BJ (cell line): Measurements from ENCODE around the gene SLC6A1. TPM values are rescaled to one million over a fixed set of nuclear protein-coding genes. Genes with fewer than 3 reads are reported as not detected.
A peak's percentile ranks its signal among the peaks of the same experiment; 100 is the strongest.

ENCODE experiments used
- CTCF ChIA-PET: fragments of 350-600 bp; formaldehyde crosslinking; extraction: SDS; loops from one replicate; lab custom pipeline; 2021; ENCODE audit warnings: antibody characterized with exemption, inconsistent platforms; lab: Yijun Ruan, JAX
- POLR2A ChIA-PET: fragments of 300-600 bp; sonication (Branson Sonifier 250); formaldehyde crosslinking; extraction: SDS; loops from one replicate; lab custom pipeline; 2021; ENCODE audit warnings: antibody characterized with exemption; lab: Charles Lee
- DNase-seq: peaks from one replicate; pipeline ENCODE4 v3.0.0-alpha.2; 2011; ENCODE audit warnings: low read depth
- H3K27me3 ChIP-seq: 2 replicates; pipeline ENCODE4 v1.6.0; 2011; ENCODE audit warnings: low read length; ENCODE audit not compliant: control insufficient read depth, insufficient read depth
- H3K36me3 ChIP-seq: 2 replicates; pipeline ENCODE4 v1.5.1; 2011; ENCODE audit warnings: low read length; ENCODE audit not compliant: control insufficient read depth, insufficient read depth
- H3K4me3 ChIP-seq: 2 replicates; pipeline ENCODE4 v1.5.1; 2011; ENCODE audit warnings: low read depth, mild to moderate bottlenecking, control low read depth, low read length
- CTCF ChIP-seq: IDR thresholded peaks from 2 replicates; pipeline ENCODE4 v1.5.1; 2011; ENCODE audit warnings: low read depth, mild to moderate bottlenecking, control low read depth, inconsistent platforms, low read length, moderate library complexity; ENCODE audit not compliant: insufficient read depth
- polyA plus RNA-seq: library from polyadenylated mRNA; depleted of rRNA; stranded (reverse); fragments of >200 nt; gene quantifications from 2 replicates; pipeline ENCODE4 v1.2.3, GENCODE V29; 2011

Gene SLC6A1
- polyA plus RNA-seq, 1 experiment = not detected

GRCh38 chr3:10948326-10948725 is 44.2 kb upstream of the SLC6A1 start:
- TF ChIP-seq CTCF = no peak
- H3K4me3 ChIP-seq = no peak overlapping the region
- H3K36me3 ChIP-seq = no peaks in the 10 kb centered on the region
- POLR2A ChIA-PET = no interaction called here
- CTCF ChIA-PET = interaction anchor here (3.6 kb wide), 1 partner anchor 112 kb away, joined by 36 read pairs; no protein-coding TSS in a partner anchor
- DNase-seq = no peak
- H3K27me3 ChIP-seq = no peaks in the 10 kb centered on the region; the same call in none of the 2 replicates

- ChIA-PET POLR2A (no interaction called here), CTCF (interaction anchor here (0.8 to 3.6 kb wide), 4 partner anchors 8 to 111 kb away, joined by 3 to 36 read pairs (median 3); no protein-coding TSS in a partner anchor)
- Histone ChIP-seq H3K36me3 (no peaks in the 10 kb centered on the region), H3K4me3 (no peak overlapping the region), H3K27me3 (no peaks in the 10 kb centered on the region; the same call in none of the 2 replicates)
- no peak for DNase-seq
- no peak for TF ChIP-seq CTCF
These were observed 43.4 kb upstream of the SLC6A1 start for GRCh38 chr3:10949197-10949596.

- Histone ChIP-seq H3K27me3 (no peaks in the 10 kb centered on the region; the same call in none of the 2 replicates), H3K36me3 (no peaks in the 10 kb centered on the region), H3K4me3 (no peak overlapping the region)
- CTCF ChIA-PET = interaction anchor here (0.9 to 3.6 kb wide), 7 partner anchors 8 to 114 kb away, joined by 3 to 36 read pairs (median 3); no protein-coding TSS in a partner anchor
- POLR2A ChIA-PET = no interaction called here
- no peak for DNase-seq
- peak; percentile 71 for TF ChIP-seq CTCF
These were observed 41.9 kb upstream of the SLC6A1 start for GRCh38 chr3:10950476-10951294.

GRCh38 chr3:10951295-10951926 is 41.1 kb upstream of the SLC6A1 start:
- DNase-seq = no peak
- Histone ChIP-seq H3K27me3 (no peaks in the 10 kb centered on the region; the same call in none of the 2 replicates), H3K36me3 (no peaks in the 10 kb centered on the region), H3K4me3 (no peak overlapping the region)
- TF ChIP-seq CTCF = no peak
- POLR2A ChIA-PET = no interaction called here
- CTCF ChIA-PET = interaction anchor here (0.9 to 3.6 kb wide), 6 partner anchors 8 to 113 kb away, joined by 3 to 36 read pairs (median 3); no protein-coding TSS in a partner anchor

GRCh38 chr3:10952525-10952924 is 40.0 kb upstream of the SLC6A1 start:
- no peak for DNase-seq
- CTCF ChIA-PET = interaction anchor here (0.8 to 1.5 kb wide), 2 partner anchors 55 to 108 kb away, joined by 3 to 4 read pairs; no protein-coding TSS in a partner anchor
- POLR2A ChIA-PET = no interaction called here
- H3K4me3 ChIP-seq = no peak overlapping the region
- TF ChIP-seq CTCF = no peak
- peaks cover 4% of the 10 kb centered on the region for H3K27me3 ChIP-seq
- no peaks in the 10 kb centered on the region for H3K36me3 ChIP-seq
